HepG2 (cell line): ENCODE measurements around the gene SPHK1. TPM values are rescaled to one million over a fixed set of nuclear protein-coding genes. Genes with fewer than 3 reads are reported as not detected.

ENCODE experiments used
- E2F5 ChIP-seq: sonication (generic); formaldehyde crosslinking; conservative IDR thresholded peaks from 2 replicates; pipeline ENCODE4 v1.4.0; 2020; ENCODE audit warnings: missing genetic modification reagents
- ERF ChIP-seq: IDR thresholded peaks from 2 replicates; pipeline ENCODE4 v1.6.1; 2018; ENCODE audit warnings: missing biosample characterization, missing genetic modification reagents
- HOXD1 ChIP-seq: sonication (generic); formaldehyde crosslinking; IDR thresholded peaks from 2 replicates; pipeline ENCODE4 v1.5.0; 2020; ENCODE audit warnings: missing genetic modification reagents
- KDM1A ChIP-seq: IDR thresholded peaks from 2 replicates; pipeline ENCODE4 v1.6.1; 2016; ENCODE audit warnings: missing compliant biosample characterization
- KDM5B ChIP-seq: sonication (generic); formaldehyde crosslinking; IDR thresholded peaks from 2 replicates; pipeline ENCODE4 v1.4.0; 2020; ENCODE audit warnings: missing genetic modification reagents, mild to moderate bottlenecking, borderline replicate concordance
- NFE2L1 ChIP-seq: sonication (generic); formaldehyde crosslinking; IDR thresholded peaks from 2 replicates; pipeline ENCODE4 v1.4.0; 2020; ENCODE audit warnings: missing genetic modification reagents, mild to moderate bottlenecking, borderline replicate concordance
- RBM22 ChIP-seq: fragments of 200-400 bp; formaldehyde crosslinking; optimal IDR thresholded peaks from 2 replicates; pipeline ENCODE3; 2017; ENCODE audit warnings: mild to moderate bottlenecking, low read length, moderate library complexity
- ZBTB38 ChIP-seq: sonication (generic); formaldehyde crosslinking; IDR thresholded peaks from 2 replicates; pipeline ENCODE4 v1.5.1; 2020; ENCODE audit warnings: mild to moderate bottlenecking, missing genetic modification reagents
- ZNF343 ChIP-seq: sonication (generic); formaldehyde crosslinking; IDR thresholded peaks from 2 replicates; pipeline ENCODE4 v1.4.0; 2020; ENCODE audit warnings: mild to moderate bottlenecking, missing genetic modification reagents
- ZNF691 ChIP-seq: sonication (generic); formaldehyde crosslinking; IDR thresholded peaks from 2 replicates; pipeline ENCODE4 v1.4.0; 2020; ENCODE audit warnings: missing genetic modification reagents, low read depth, mild to moderate bottlenecking, borderline replicate concordance
- ZNF891 ChIP-seq: sonication (generic); formaldehyde crosslinking; IDR thresholded peaks from 2 replicates; pipeline ENCODE4 v1.5.0; 2020; ENCODE audit warnings: mild to moderate bottlenecking, missing genetic modification reagents
- ZSCAN5A ChIP-seq: sonication (generic); formaldehyde crosslinking; IDR thresholded peaks from 2 replicates; pipeline ENCODE4 v1.8.0; 2022; ENCODE audit warnings: mild to moderate bottlenecking, missing genetic modification reagents, borderline replicate concordance
- ZUFSP ChIP-seq: sonication (generic); formaldehyde crosslinking; IDR thresholded peaks from 2 replicates; pipeline ENCODE4 v1.9.0; 2021; ENCODE audit warnings: missing genetic modification reagents, mild to moderate bottlenecking, borderline replicate concordance
- polyA plus RNA-seq, 8 experiments: library from polyadenylated mRNA; depleted of rRNA in 3 of 8; stranded (reverse) in 7 of 8; unstranded in 1 of 8; fragments of >200 nt; fragmentation: Illumina TruSeq in 4 of 8; extraction: Trizol in 4 of 8; gene quantifications; 2 replicates each; pipeline versions ENCODE4 v1.2.1 to v1.2.3, GENCODE V29; 2011 to 2016; ENCODE audit warnings: low read depth in 4 of 8, missing spikeins in 1 of 8, mixed read lengths in 1 of 8; ENCODE audit not compliant: insufficient read depth in 1 of 8
- total RNA-seq, 5 experiments: library from RNA; depleted of rRNA; stranded (reverse); fragments of >200 nt; fragmentation: Illumina TruSeq; extraction: Trizol; gene quantifications; 2 replicates each; pipeline ENCODE4 v1.2.3, GENCODE V29; 2016; ENCODE audit warnings: low read depth in 1 of 5
- TF ChIP-seq, protein P1 (sequence below), 2 experiments: sonication (generic) in 1 of 2; formaldehyde crosslinking in 1 of 2; IDR thresholded peaks; 2 replicates each; pipeline versions ENCODE4 v1.5.1 to v1.6.1; 2011 to 2020; ENCODE audit warnings: borderline replicate concordance in 1 of 2, low read depth in 1 of 2, low read length in 1 of 2, mild to moderate bottlenecking in 1 of 2, missing genetic modification reagents in 1 of 2, moderate library complexity in 1 of 2
- TF ChIP-seq, protein P2 (sequence below): sonication (generic); formaldehyde crosslinking; IDR thresholded peaks from 2 replicates; pipeline ENCODE4 v1.4.0; 2020; ENCODE audit warnings: missing genetic modification reagents, borderline replicate concordance

SPHK1 gene
- total and polyA plus RNA-seq, 2 of the 13 experiments (the other 11 are each of a cell fraction or from before 2014, with no cell fraction given) = 129 to 160 TPM

DNA sequence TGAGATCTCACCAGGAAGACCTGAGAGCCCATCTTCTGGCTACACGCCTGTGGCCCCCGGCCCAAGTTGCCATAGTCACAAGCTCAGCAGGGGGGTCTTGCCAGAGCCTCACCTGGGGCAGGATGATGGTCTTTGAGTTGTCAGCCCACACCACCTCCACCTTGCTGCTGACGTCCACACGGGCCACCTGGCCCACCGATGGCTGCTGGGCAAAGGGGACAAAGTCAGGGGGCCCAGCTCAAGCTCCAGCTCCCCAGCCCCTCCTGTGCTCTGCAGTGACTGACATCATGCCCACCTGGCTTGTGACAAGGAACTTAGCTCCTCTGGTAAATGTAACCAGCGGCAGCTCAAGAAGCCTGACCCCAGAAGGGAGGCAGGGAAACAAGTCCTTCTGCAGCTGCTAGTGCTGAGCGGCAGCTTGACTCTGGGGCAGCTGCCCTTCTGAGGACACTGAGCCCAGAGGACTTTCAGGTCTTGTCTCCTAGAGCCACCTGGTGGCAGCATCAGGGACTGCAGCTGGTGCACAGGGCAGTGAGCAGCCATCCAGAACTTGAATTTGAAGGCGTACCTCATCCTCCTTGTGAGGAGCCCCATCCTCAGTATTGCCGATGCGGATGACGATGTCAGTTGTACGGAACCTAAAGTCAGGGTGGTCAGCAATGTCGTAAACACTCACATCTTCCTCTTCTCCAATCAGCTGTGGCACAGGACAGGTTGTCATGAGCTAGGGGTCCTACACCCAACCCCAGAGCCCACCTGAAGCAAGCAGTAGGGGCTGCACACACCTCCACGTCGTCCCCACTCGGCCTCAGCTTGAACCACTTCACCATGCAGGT is 13.5 kb downstream of the SPHK1 start (continued):
- no peak for TF ChIP-seq NFE2L1
- TF ChIP-seq ZBTB38 = peak; percentile 79
- TF ChIP-seq ZNF891 (CRISPR knock-in tag) = 0 out of 2 replicates have a peak, but pooled peaks have one; percentile 4
- no peak for TF ChIP-seq ZUFSP
- TF ChIP-seq RBM22 = peak; percentile 85
- peak; percentile 55; the same call in 1 of the 2 replicates for TF ChIP-seq ERF (CRISPR knock-in tag)
- TF ChIP-seq, protein P1, sequence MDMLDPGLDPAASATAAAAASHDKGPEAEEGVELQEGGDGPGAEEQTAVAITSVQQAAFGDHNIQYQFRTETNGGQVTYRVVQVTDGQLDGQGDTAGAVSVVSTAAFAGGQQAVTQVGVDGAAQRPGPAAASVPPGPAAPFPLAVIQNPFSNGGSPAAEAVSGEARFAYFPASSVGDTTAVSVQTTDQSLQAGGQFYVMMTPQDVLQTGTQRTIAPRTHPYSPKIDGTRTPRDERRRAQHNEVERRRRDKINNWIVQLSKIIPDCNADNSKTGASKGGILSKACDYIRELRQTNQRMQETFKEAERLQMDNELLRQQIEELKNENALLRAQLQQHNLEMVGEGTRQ (IDR thresholded peaks at IDR 0.05; ENCODE audit: low read depth, low read length) = no peak
- TF ChIP-seq, protein P1 (CRISPR knock-in tag; IDR thresholded peaks at IDR 0.05; ENCODE audit: borderline replicate concordance) = no peak
- 0 out of 2 replicates have a peak, but pooled peaks have one; percentile 51 for TF ChIP-seq ZNF343 (CRISPR knock-in tag)
- peak; percentile 40; the same call in 1 of the 2 replicates for TF ChIP-seq KDM5B (CRISPR knock-in tag)
- TF ChIP-seq HOXD1 (CRISPR knock-in tag) = 0 out of 2 replicates have a peak, but pooled peaks have one; percentile 61
- TF ChIP-seq E2F5 (CRISPR knock-in tag) = no peak
- TF ChIP-seq ZSCAN5A (CRISPR knock-in tag) = no peak
- TF ChIP-seq KDM1A (CRISPR knock-in tag) = no peak
- TF ChIP-seq, protein P2, sequence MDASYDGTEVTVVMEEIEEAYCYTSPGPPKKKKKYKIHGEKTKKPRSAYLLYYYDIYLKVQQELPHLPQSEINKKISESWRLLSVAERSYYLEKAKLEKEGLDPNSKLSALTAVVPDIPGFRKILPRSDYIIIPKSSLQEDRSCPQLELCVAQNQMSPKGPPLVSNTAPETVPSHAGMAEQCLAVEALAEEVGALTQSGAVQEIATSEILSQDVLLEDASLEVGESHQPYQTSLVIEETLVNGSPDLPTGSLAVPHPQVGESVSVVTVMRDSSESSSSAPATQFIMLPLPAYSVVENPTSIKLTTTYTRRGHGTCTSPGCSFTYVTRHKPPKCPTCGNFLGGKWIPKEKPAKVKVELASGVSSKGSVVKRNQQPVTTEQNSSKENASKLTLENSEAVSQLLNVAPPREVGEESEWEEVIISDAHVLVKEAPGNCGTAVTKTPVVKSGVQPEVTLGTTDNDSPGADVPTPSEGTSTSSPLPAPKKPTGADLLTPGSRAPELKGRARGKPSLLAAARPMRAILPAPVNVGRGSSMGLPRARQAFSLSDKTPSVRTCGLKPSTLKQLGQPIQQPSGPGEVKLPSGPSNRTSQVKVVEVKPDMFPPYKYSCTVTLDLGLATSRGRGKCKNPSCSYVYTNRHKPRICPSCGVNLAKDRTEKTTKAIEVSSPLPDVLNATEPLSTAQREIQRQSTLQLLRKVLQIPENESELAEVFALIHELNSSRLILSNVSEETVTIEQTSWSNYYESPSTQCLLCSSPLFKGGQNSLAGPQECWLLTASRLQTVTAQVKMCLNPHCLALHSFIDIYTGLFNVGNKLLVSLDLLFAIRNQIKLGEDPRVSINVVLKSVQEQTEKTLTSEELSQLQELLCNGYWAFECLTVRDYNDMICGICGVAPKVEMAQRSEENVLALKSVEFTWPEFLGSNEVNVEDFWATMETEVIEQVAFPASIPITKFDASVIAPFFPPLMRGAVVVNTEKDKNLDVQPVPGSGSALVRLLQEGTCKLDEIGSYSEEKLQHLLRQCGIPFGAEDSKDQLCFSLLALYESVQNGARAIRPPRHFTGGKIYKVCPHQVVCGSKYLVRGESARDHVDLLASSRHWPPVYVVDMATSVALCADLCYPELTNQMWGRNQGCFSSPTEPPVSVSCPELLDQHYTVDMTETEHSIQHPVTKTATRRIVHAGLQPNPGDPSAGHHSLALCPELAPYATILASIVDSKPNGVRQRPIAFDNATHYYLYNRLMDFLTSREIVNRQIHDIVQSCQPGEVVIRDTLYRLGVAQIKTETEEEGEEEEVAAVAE (CRISPR knock-in tag) = 0 out of 2 replicates have a peak, but pooled peaks have one; percentile 69
- no peak for TF ChIP-seq ZNF691 (CRISPR knock-in tag)
